ENCODE data around the gene AHI1.

Gene AHI1

GRCh38 chr6:135522965-135523692 is 25.6 kb upstream of the AHI1 start:
- H3K27ac ChIP-seq = no peak overlapping the region
- TF ChIP-seq CTCF (IDR thresholded peaks at IDR 0.05) = no peak
- TF ChIP-seq ZFX (IDR thresholded peaks at IDR 0.05; ENCODE audit: borderline replicate concordance) = no peak

- no peak overlapping the region for H3K27ac ChIP-seq
- no peak for TF ChIP-seq ZFX (IDR thresholded peaks at IDR 0.05; ENCODE audit: borderline replicate concordance)
- no peak for TF ChIP-seq CTCF (IDR thresholded peaks at IDR 0.05)
Measured at GRCh38 chr6:135521431-135521830, 23.9 kb upstream of the AHI1 start.

- no peak for TF ChIP-seq ZFX (IDR thresholded peaks at IDR 0.05; ENCODE audit: borderline replicate concordance)
- no peak overlapping the region for H3K27ac ChIP-seq
Measured at GRCh38 chr6:135520781-135521180, 23.2 kb upstream of the AHI1 start.

GRCh38 chr6:135519348-135519747 is 21.8 kb upstream of the AHI1 start:
- no peak overlapping the region for H3K27ac ChIP-seq
- no peak for TF ChIP-seq ZFX (IDR thresholded peaks at IDR 0.05; ENCODE audit: borderline replicate concordance)
- no peak for TF ChIP-seq CTCF (IDR thresholded peaks at IDR 0.05)

- H3K27ac ChIP-seq = no peak overlapping the region
- TF ChIP-seq ZFX (IDR thresholded peaks at IDR 0.05; ENCODE audit: borderline replicate concordance) = no peak
Measured at GRCh38 chr6:135517527-135517926, 20.0 kb upstream of the AHI1 start.

- TF ChIP-seq CTCF (IDR thresholded peaks at IDR 0.05) (no peak), ZFX (IDR thresholded peaks at IDR 0.05; ENCODE audit: borderline replicate concordance) (no peak)
Measured at GRCh38 chr6:135514706-135515105, 17.2 kb upstream of the AHI1 start.

GRCh38 chr6:135506270-135506997 is 8.9 kb upstream of the AHI1 start:
- no peak overlapping the region for H3K27ac ChIP-seq
- TF ChIP-seq ZFX (IDR thresholded peaks at IDR 0.05; ENCODE audit: borderline replicate concordance) (no peak), CTCF (IDR thresholded peaks at IDR 0.05) (peak; percentile 80)

More at GRCh38 chr6:135514706-135515105, 17.2 kb upstream of the AHI1 start:
- H3K27ac ChIP-seq = no peak overlapping the region

- no peak for TF ChIP-seq ZFX (IDR thresholded peaks at IDR 0.05; ENCODE audit: borderline replicate concordance)
- TF ChIP-seq CTCF (IDR thresholded peaks at IDR 0.05) = no peak
Measured at GRCh38 chr6:135505648-135506047, 8.1 kb upstream of the AHI1 start.

More at GRCh38 chr6:135505648-135506047, 8.1 kb upstream of the AHI1 start:
- H3K27ac ChIP-seq = no peak overlapping the region
